HEK293 (cell line): Measurements from ENCODE around the gene STOX2.

Experiments
- CTCF ChIA-PET: fragments of 350-600 bp; formaldehyde crosslinking; extraction: SDS; loops from one replicate; lab custom pipeline; 2021; ENCODE audit warnings: antibody characterized with exemption; lab: Yijun Ruan, JAX
- POLR2A ChIA-PET: fragments of 300-600 bp; formaldehyde crosslinking; extraction: SDS; loops from one replicate; lab custom pipeline; 2020; ENCODE audit warnings: antibody characterized with exemption, inconsistent platforms; lab: Yijun Ruan, JAX
- H3K27ac ChIP-seq: fragments of 200-500 bp; sonication (Bioruptor generic); 2 replicates; pipeline ENCODE4 v1.5.1; 2014; ENCODE audit warnings: low read depth, low read length, control low read depth, inconsistent platforms; ENCODE audit errors: extremely low read depth
- H3K36me3 ChIP-seq, 2 experiments: fragments of 200-500 bp in 1 of 2; sonication (Bioruptor generic) in 1 of 2; 1 replicate in 1 of 2; 2 replicates in 1 of 2; pipeline ENCODE4 v1.5.1; 2014 to 2017; ENCODE audit warnings: inconsistent platforms in 2 of 2, low read length in 2 of 2; ENCODE audit not compliant: control insufficient read depth in 2 of 2, insufficient read depth in 1 of 2
- H3K4me1 ChIP-seq: fragments of 200-500 bp; sonication (Bioruptor generic); 2 replicates; pipeline ENCODE4 v1.5.1; 2014; ENCODE audit warnings: mild to moderate bottlenecking, low read length, inconsistent platforms; ENCODE audit not compliant: control insufficient read depth, insufficient read depth
- H3K4me3 ChIP-seq: 2 replicates; pipeline ENCODE4 v1.5.1; 2011; ENCODE audit warnings: low read depth, mild to moderate bottlenecking, control low read depth, low read length, moderate library complexity
- H3K9me3 ChIP-seq: fragments of 200-500 bp; sonication (Bioruptor generic); 2 replicates; pipeline ENCODE4 v1.5.1; 2014; ENCODE audit warnings: low read depth, low read length, inconsistent platforms; ENCODE audit not compliant: control insufficient read depth, insufficient read depth
- GFI1B ChIP-seq: fragments of 450-650 bp; formaldehyde crosslinking; IDR thresholded peaks from 2 replicates; pipeline ENCODE4 v1.5.1; 2016; ENCODE audit warnings: missing biosample characterization, missing genetic modification characterization
- IKZF3 ChIP-seq: fragments of 450-650 bp; IDR thresholded peaks from 2 replicates; pipeline ENCODE4 v1.5.0; 2018; ENCODE audit warnings: missing biosample characterization, mild to moderate bottlenecking, missing genetic modification characterization, moderate library complexity
- KLF7 ChIP-seq: fragments of 450-650 bp; formaldehyde crosslinking; IDR thresholded peaks from 2 replicates; pipeline ENCODE4 v1.5.1; 2016; ENCODE audit warnings: missing biosample characterization, missing genetic modification characterization, borderline replicate concordance
- MYNN ChIP-seq: fragments of 450-650 bp; formaldehyde crosslinking; IDR thresholded peaks from 2 replicates; pipeline ENCODE4 v1.5.1; 2016; ENCODE audit warnings: missing biosample characterization, missing genetic modification characterization, borderline replicate concordance
- MZF1 ChIP-seq: fragments of 450-650 bp; formaldehyde crosslinking; IDR thresholded peaks from 2 replicates; pipeline ENCODE4 v1.5.1; 2017; ENCODE audit warnings: missing biosample characterization, missing genetic modification characterization, borderline replicate concordance
- PRDM10 ChIP-seq: fragments of 450-650 bp; formaldehyde crosslinking; IDR thresholded peaks from 2 replicates; pipeline ENCODE4 v1.5.1; 2016; ENCODE audit warnings: missing biosample characterization, missing genetic modification characterization
- SCRT2 ChIP-seq: fragments of 450-650 bp; formaldehyde crosslinking; IDR thresholded peaks from 2 replicates; pipeline ENCODE4 v1.5.1; 2016; ENCODE audit warnings: missing biosample characterization, missing genetic modification characterization
- ZBTB1 ChIP-seq: fragments of 450-650 bp; formaldehyde crosslinking; IDR thresholded peaks from 2 replicates; pipeline ENCODE4 v1.5.1; 2016; ENCODE audit warnings: missing biosample characterization, missing genetic modification characterization
- ZBTB26 ChIP-seq: fragments of 450-650 bp; formaldehyde crosslinking; optimal IDR thresholded peaks from 2 replicates; pipeline ENCODE3; 2016; ENCODE audit warnings: missing biosample characterization, mild to moderate bottlenecking, missing genetic modification characterization
- ZFP69B ChIP-seq: fragments of 450-650 bp; formaldehyde crosslinking; IDR thresholded peaks from 2 replicates; pipeline ENCODE4 v1.5.1; 2016; ENCODE audit warnings: missing biosample characterization, missing genetic modification characterization
- ZIC2 ChIP-seq: fragments of 450-650 bp; formaldehyde crosslinking; IDR thresholded peaks from 2 replicates; pipeline ENCODE4 v1.5.1; 2016; ENCODE audit warnings: missing biosample characterization, missing genetic modification characterization
- ZNF169 ChIP-seq: fragments of 450-650 bp; formaldehyde crosslinking; IDR thresholded peaks from 2 replicates; pipeline ENCODE4 v1.5.1; 2016; ENCODE audit warnings: missing biosample characterization, missing genetic modification characterization
- ZNF548 ChIP-seq: fragments of 450-650 bp; formaldehyde crosslinking; IDR thresholded peaks from 2 replicates; pipeline ENCODE4 v1.5.1; 2016; ENCODE audit warnings: missing biosample characterization, missing genetic modification characterization
- ZNF830 ChIP-seq: fragments of 450-650 bp; IDR thresholded peaks from 2 replicates; pipeline ENCODE4 v1.5.0; 2018; ENCODE audit warnings: missing biosample characterization, missing genetic modification characterization, low read depth, mild to moderate bottlenecking, moderate library complexity
- TF ChIP-seq, protein P1 (sequence below): fragments of 450-650 bp; formaldehyde crosslinking; IDR thresholded peaks from 2 replicates; pipeline ENCODE4 v1.5.1; 2017; ENCODE audit warnings: missing biosample characterization, missing genetic modification characterization
- TF ChIP-seq, protein P2 (sequence below): fragments of 450-650 bp; formaldehyde crosslinking; IDR thresholded peaks from 2 replicates; pipeline ENCODE4 v1.5.1; 2016; ENCODE audit warnings: missing biosample characterization, missing genetic modification characterization

STOX2 gene

GRCh38 chr4:183960962-183961541 lies 55.9 kb downstream of the STOX2 start (continued):
- TF ChIP-seq, protein P1, sequence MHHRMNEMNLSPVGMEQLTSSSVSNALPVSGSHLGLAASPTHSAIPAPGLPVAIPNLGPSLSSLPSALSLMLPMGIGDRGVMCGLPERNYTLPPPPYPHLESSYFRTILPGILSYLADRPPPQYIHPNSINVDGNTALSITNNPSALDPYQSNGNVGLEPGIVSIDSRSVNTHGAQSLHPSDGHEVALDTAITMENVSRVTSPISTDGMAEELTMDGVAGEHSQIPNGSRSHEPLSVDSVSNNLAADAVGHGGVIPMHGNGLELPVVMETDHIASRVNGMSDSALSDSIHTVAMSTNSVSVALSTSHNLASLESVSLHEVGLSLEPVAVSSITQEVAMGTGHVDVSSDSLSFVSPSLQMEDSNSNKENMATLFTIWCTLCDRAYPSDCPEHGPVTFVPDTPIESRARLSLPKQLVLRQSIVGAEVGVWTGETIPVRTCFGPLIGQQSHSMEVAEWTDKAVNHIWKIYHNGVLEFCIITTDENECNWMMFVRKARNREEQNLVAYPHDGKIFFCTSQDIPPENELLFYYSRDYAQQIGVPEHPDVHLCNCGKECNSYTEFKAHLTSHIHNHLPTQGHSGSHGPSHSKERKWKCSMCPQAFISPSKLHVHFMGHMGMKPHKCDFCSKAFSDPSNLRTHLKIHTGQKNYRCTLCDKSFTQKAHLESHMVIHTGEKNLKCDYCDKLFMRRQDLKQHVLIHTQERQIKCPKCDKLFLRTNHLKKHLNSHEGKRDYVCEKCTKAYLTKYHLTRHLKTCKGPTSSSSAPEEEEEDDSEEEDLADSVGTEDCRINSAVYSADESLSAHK, result 0 out of 2 replicates have a peak, but pooled peaks have one; percentile 5
- TF ChIP-seq, all 188 proteins: peak for 11

DNA sequence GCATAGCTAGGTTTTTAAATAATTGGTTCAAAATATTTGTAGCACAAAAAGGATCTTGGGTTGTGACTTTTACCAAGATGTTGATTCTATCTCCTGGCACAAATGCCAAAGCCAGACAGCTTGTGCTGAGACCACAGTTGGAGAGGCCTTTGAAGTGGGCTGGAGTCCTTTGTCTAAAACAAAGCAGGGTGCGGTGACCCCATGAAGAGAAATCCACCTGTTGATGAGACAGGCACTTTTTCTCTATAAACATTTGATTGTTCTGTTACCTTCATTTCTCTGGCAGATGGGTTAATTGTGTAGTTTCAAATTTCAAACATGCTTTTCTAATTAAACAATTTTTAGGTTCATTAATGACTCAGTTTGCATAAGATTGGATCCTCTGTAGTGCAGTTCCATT lies 56.7 kb downstream of the STOX2 start:
- ChIA-PET CTCF (interaction anchor here (0.7 kb wide), 1 partner anchor 13 kb away, joined by 3 read pairs; no protein-coding TSS in a partner anchor), POLR2A (no interaction called here)
- no peaks in the 10 kb centered on the region for H3K36me3 ChIP-seq
- TF ChIP-seq GFI1B (tag by site-specific recombination) (no peak), ZNF830 (tag by site-specific recombination) (no peak), ZNF169 (tag by site-specific recombination) (no peak), ZBTB1 (no peak), ZIC2 (0 out of 2 replicates have a peak, but pooled peaks have one; percentile 26), PRDM10 (tag by site-specific recombination) (no peak), MYNN (tag by site-specific recombination) (no peak), SCRT2 (tag by site-specific recombination) (peak; percentile 87), MZF1 (tag by site-specific recombination) (no peak)
- H3K4me1 ChIP-seq, result peaks cover 19% of the 10 kb centered on the region
- no peak overlapping the region for H3K4me3 ChIP-seq
- no peak overlapping the region for H3K27ac ChIP-seq
- no peaks in the 10 kb centered on the region for H3K9me3 ChIP-seq

DNA sequence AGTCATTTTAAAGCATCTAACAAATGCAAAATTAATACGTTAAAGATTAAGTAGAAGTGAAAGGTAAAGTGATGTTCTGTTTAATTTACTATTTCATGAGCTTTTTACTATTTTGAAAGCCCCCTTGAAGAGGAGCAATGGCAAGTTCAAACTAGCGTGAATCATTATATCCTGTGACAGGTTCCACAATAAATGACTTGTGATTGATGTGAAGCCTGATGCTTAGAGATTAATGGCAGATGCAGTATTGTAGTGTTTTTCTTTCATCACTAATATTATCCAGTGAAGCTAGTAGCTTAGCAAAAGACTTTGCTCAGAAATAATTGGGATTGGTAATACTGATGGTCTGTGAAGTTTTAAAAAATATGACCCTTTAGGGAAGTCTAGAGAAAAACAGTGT lies 57.3 kb downstream of the STOX2 start:
- TF ChIP-seq ZBTB26 (tag by site-specific recombination), result no peak
- TF ChIP-seq IKZF3, result no peak
- TF ChIP-seq, protein P2, sequence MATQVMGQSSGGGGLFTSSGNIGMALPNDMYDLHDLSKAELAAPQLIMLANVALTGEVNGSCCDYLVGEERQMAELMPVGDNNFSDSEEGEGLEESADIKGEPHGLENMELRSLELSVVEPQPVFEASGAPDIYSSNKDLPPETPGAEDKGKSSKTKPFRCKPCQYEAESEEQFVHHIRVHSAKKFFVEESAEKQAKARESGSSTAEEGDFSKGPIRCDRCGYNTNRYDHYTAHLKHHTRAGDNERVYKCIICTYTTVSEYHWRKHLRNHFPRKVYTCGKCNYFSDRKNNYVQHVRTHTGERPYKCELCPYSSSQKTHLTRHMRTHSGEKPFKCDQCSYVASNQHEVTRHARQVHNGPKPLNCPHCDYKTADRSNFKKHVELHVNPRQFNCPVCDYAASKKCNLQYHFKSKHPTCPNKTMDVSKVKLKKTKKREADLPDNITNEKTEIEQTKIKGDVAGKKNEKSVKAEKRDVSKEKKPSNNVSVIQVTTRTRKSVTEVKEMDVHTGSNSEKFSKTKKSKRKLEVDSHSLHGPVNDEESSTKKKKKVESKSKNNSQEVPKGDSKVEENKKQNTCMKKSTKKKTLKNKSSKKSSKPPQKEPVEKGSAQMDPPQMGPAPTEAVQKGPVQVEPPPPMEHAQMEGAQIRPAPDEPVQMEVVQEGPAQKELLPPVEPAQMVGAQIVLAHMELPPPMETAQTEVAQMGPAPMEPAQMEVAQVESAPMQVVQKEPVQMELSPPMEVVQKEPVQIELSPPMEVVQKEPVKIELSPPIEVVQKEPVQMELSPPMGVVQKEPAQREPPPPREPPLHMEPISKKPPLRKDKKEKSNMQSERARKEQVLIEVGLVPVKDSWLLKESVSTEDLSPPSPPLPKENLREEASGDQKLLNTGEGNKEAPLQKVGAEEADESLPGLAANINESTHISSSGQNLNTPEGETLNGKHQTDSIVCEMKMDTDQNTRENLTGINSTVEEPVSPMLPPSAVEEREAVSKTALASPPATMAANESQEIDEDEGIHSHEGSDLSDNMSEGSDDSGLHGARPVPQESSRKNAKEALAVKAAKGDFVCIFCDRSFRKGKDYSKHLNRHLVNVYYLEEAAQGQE (tag by site-specific recombination), result no peak
- TF ChIP-seq ZFP69B (tag by site-specific recombination), result no peak
- TF ChIP-seq KLF7 (tag by site-specific recombination), result no peak
- no peak for TF ChIP-seq ZNF548
- H3K4me1 ChIP-seq, result peaks cover 19% of the 10 kb centered on the region
- no peaks in the 10 kb centered on the region for H3K36me3 ChIP-seq
- H3K9me3 ChIP-seq, result no peaks in the 10 kb centered on the region
- ChIA-PET POLR2A (no interaction called here), CTCF (no interaction called here)
- no peak overlapping the region for H3K27ac ChIP-seq
- no peak overlapping the region for H3K4me3 ChIP-seq
